A549 (cell line): ENCODE results near the gene LCAT.

Experiments
- SMC3 ChIP-seq: fragments of >200 bp; sonication (Bioruptor Twin); formaldehyde crosslinking; IDR thresholded peaks from 3 replicates; pipeline ENCODE4 v1.6.1; 2018; ENCODE audit warnings: inconsistent platforms
- TF ChIP-seq, protein P1 (sequence below): fragments of >200 bp; sonication (Bioruptor Twin); formaldehyde crosslinking; IDR thresholded peaks from 3 replicates; pipeline ENCODE4 v1.5.1; 2016

DNA sequence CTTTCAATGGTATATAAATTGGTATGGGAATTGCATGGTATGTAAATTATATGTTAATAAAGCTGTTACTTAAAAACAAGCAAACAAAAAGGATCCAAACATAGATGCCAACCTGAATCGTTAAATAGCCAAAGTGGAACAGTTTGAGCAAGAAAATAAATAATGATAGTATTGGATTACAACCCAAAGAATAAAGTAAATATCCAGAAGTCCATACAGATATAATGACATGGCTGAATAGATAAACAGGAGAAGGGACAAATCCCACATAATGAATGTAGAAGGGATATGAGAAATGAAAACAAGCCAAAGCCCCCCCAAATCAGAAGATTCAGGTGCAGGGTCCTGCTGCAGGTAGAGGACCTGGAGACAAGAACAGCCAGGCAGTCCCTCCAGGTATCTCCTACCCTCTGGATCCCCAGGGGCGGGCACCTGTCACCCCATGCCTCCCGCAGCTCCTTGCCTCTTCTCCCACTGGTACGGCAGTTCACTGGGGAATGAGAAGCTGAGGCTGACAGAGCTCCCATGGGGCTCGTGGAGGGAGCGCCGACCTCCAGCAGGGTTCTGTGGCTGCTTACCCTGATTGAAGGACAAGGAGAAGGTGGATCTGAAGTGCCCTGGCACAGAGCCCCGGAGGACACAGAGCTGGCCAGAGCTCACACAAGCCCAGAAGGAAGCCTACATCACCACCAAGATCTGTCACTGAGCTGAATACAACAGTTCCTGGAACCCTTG, 9.9 kb upstream of the LCAT start:
- TF ChIP-seq, protein P1, sequence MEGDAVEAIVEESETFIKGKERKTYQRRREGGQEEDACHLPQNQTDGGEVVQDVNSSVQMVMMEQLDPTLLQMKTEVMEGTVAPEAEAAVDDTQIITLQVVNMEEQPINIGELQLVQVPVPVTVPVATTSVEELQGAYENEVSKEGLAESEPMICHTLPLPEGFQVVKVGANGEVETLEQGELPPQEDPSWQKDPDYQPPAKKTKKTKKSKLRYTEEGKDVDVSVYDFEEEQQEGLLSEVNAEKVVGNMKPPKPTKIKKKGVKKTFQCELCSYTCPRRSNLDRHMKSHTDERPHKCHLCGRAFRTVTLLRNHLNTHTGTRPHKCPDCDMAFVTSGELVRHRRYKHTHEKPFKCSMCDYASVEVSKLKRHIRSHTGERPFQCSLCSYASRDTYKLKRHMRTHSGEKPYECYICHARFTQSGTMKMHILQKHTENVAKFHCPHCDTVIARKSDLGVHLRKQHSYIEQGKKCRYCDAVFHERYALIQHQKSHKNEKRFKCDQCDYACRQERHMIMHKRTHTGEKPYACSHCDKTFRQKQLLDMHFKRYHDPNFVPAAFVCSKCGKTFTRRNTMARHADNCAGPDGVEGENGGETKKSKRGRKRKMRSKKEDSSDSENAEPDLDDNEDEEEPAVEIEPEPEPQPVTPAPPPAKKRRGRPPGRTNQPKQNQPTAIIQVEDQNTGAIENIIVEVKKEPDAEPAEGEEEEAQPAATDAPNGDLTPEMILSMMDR = no peak
- no peak for TF ChIP-seq SMC3
